SK-N-SH treated with all-trans-retinoic acid at 6 μM for 48 hours (cell line): ENCODE measurements around the gene ZNF317.

Source experiments
- CREB5 ChIP-seq: fragments of 250-450 bp; sonication (Bioruptor Pico); IDR thresholded peaks from 2 replicates; pipeline ENCODE4 v1.5.1; 2020; ENCODE audit warnings: low read depth, mild to moderate bottlenecking, moderate library complexity
- PATZ1 ChIP-seq: fragments of 250-450 bp; sonication (Bioruptor Pico); IDR thresholded peaks from 2 replicates; pipeline ENCODE4 v1.8.0; 2020; ENCODE audit warnings: mild to moderate bottlenecking, moderate library complexity, borderline replicate concordance
- ZC3H10 ChIP-seq: fragments of 250-450 bp; sonication (Bioruptor Pico); IDR thresholded peaks from 2 replicates; pipeline ENCODE4 v1.5.1; 2021; ENCODE audit warnings: mild to moderate bottlenecking, moderate library complexity
- ZNF565 ChIP-seq: fragments of 450-650 bp; formaldehyde crosslinking; conservative IDR thresholded peaks from 2 replicates; pipeline ENCODE4 v1.5.0; 2020; ENCODE audit warnings: low read depth, mild to moderate bottlenecking, moderate library complexity
- ZNF70 ChIP-seq: fragments of 450-650 bp; formaldehyde crosslinking; IDR thresholded peaks from 2 replicates; pipeline ENCODE4 v1.5.0; 2020; ENCODE audit warnings: mild to moderate bottlenecking, moderate library complexity

GRCh38 chr19:9107375-9107774 is 32.8 kb upstream of the ZNF317 start, which contains the start of gene OR7G2:
- TF ChIP-seq PATZ1 (CRISPR knock-in tag) (no peak), CREB5 (CRISPR knock-in tag) (no peak), ZNF70 (no peak), ZC3H10 (no peak), ZNF565 (CRISPR knock-in tag) (no peak)
